ENCODE data around the gene PAFAH1B1. TPM values are rescaled to one million over a fixed set of nuclear protein-coding genes. Genes with fewer than 3 reads are reported as not detected.

The PAFAH1B1 gene
- total and polyA plus RNA-seq, 2 experiments from 2014 or later = 69.9 to 71.7 TPM

GRCh38 chr17:2705263-2705662, 111.8 kb downstream of the PAFAH1B1 start:
- Histone ChIP-seq H3K4me3 (no peak overlapping the region), H3K4me1 (ENCODE audit: insufficient read depth) (peaks cover 20% of the 10 kb centered on the region), H3K79me2 (replicated peaks; ENCODE audit: insufficient read depth) (peaks cover 51% of the 10 kb centered on the region), H2AFZ (no peak overlapping the region), H3K27ac (ENCODE audit: low read depth) (0 out of 2 replicates have a peak overlapping the region, but pooled peaks have one; percentile 50), H3K9me2 (ENCODE audit: insufficient read depth) (no peaks in the 10 kb centered on the region), H3K27me3 (ENCODE audit: insufficient read depth) (peaks cover 1% of the 10 kb centered on the region; the same call in 1 of the 2 replicates), H4K20me1 (replicated peaks; ENCODE audit: insufficient read depth) (peaks cover 9% of the 10 kb centered on the region), H3K36me3 (ENCODE audit: insufficient read depth) (no peaks in the 10 kb centered on the region), H3K4me2 (no peak overlapping the region), H3F3A (replicated peaks; ENCODE audit: low read depth) (peaks cover 2% of the 10 kb centered on the region; the same call in 1 of the 2 replicates)
- Mint-ChIP-seq H3K4me1 (peaks cover 37% of the 10 kb centered on the region), H3K27ac (peak overlapping the region; percentile 8; the same call in 1 of the 2 replicates), H3K27me3 (ENCODE audit: insufficient read depth, low read depth, poor library complexity) (peaks cover 13% of the 10 kb centered on the region), H3K9me3 (no peaks in the 10 kb centered on the region), H3K4me3 (no peak overlapping the region; the same call in 2 of the 3 replicates), H3K36me3 (ENCODE audit: low read depth) (peaks cover 23% of the 10 kb centered on the region)
- TF ChIP-seq ZNF462 (CRISPR knock-in tag; IDR thresholded peaks at IDR 0.05) = no peak
- TF ChIP-seq STAT1 (IDR thresholded peaks at IDR 0.05; ENCODE audit: unreplicated experiment) = no peak
- no peak for TF ChIP-seq ETS1 (IDR thresholded peaks at IDR 0.05)
- TF ChIP-seq EZH2phosphoT487 (IDR thresholded peaks at IDR 0.05; ENCODE audit: unreplicated experiment) = no peak
- ATAC-seq (no peak), DNase-seq (ENCODE audit: low spot score) (no peak)

All from GM23338 (cell line).